IMR-90 (cell line): ENCODE data around the gene MAST3. TPM values are rescaled to one million over a fixed set of nuclear protein-coding genes. Genes with fewer than 3 reads are reported as not detected.

ENCODE experiments used
- ATAC-seq: fragments of 200-7000 bp; cut with Tn5 transposase; 2 replicates; pipeline ENCODE4 v1.9.1; 2020; ENCODE audit warnings: low read depth, mild to moderate bottlenecking, moderate library complexity
- BruUV-seq: library from RNA; stranded (reverse); fragments of 400-500 nt; replicated peaks from 2 replicates; lab custom pipeline; 2021; lab: Mats Ljungman, UMichigan
- CTCF ChIA-PET: fragments of 300-600 bp; formaldehyde crosslinking; extraction: SDS; loops from one replicate; lab custom pipeline; 2021; ENCODE audit warnings: antibody characterized with exemption; lab: Yijun Ruan, JAX
- POLR2A ChIA-PET: fragments of 300-600 bp; sonication (Branson Sonifier 250); formaldehyde crosslinking; loops from one replicate; lab custom pipeline; 2022; ENCODE audit warnings: antibody characterized with exemption; ENCODE audit not compliant: unreplicated experiment; lab: Charles Lee
- DNase-seq: peaks from one replicate; pipeline ENCODE4 v3.0.0; 2013
- H2AFZ ChIP-seq: replicated peaks from 2 replicates; pipeline ENCODE3; 2013; ENCODE audit warnings: low read length, mild to moderate bottlenecking; ENCODE audit not compliant: poor library complexity
- H2AK5ac ChIP-seq: 2 replicates; pipeline ENCODE4 v1.6.1; 2013; ENCODE audit warnings: low read depth, low read length, inconsistent platforms
- H2AK9ac ChIP-seq: replicated peaks from 2 replicates; pipeline ENCODE3; 2013; ENCODE audit warnings: mild to moderate bottlenecking, low read depth, low read length, moderate library complexity; ENCODE audit not compliant: poor library complexity
- H2BK120ac ChIP-seq: 2 replicates; pipeline ENCODE4 v1.6.1; 2013; ENCODE audit warnings: low read depth, low read length, inconsistent platforms
- H2BK15ac ChIP-seq: 3 replicates; pipeline ENCODE4 v1.6.1; 2013; ENCODE audit warnings: low read depth, low read length, inconsistent platforms
- H2BK20ac ChIP-seq: 2 replicates; pipeline ENCODE4 v1.6.1; 2013; ENCODE audit warnings: low read depth, mild to moderate bottlenecking, inconsistent platforms, low read length, moderate library complexity
- H2BK5ac ChIP-seq: 2 replicates; pipeline ENCODE4 v1.6.1; 2013; ENCODE audit warnings: mild to moderate bottlenecking, low read depth, low read length, inconsistent platforms; ENCODE audit not compliant: poor library complexity, severe bottlenecking
- H3K14ac ChIP-seq: replicated peaks from 2 replicates; pipeline ENCODE4 v1.6.1; 2013; ENCODE audit warnings: low read depth, low read length, inconsistent platforms
- H3K18ac ChIP-seq: 2 replicates; pipeline ENCODE4 v1.6.1; 2013; ENCODE audit warnings: low read depth, low read length, control low read depth
- H3K23ac ChIP-seq: 2 replicates; pipeline ENCODE4 v1.6.1; 2013; ENCODE audit warnings: low read depth, low read length, inconsistent platforms
- H3K27ac ChIP-seq: 2 replicates; pipeline ENCODE4 v1.5.1; 2013; ENCODE audit warnings: mild to moderate bottlenecking, control low read depth, low read length; ENCODE audit not compliant: insufficient read depth
- H3K27me3 ChIP-seq: 2 replicates; pipeline ENCODE4 v1.6.1; 2013; ENCODE audit warnings: low read length; ENCODE audit not compliant: control insufficient read depth, insufficient read depth
- H3K36me3 ChIP-seq: 2 replicates; pipeline ENCODE4 v1.6.1; 2013; ENCODE audit warnings: low read length, mixed read lengths; ENCODE audit not compliant: control insufficient read depth, insufficient read depth
- H3K4ac ChIP-seq: 2 replicates; pipeline ENCODE4 v1.6.1; 2013; ENCODE audit warnings: low read depth, low read length, inconsistent platforms
- H3K4me1 ChIP-seq: 2 replicates; pipeline ENCODE4 v1.6.1; 2013; ENCODE audit warnings: low read length, mixed read lengths; ENCODE audit not compliant: control insufficient read depth, insufficient read depth
- H3K4me2 ChIP-seq: 2 replicates; pipeline ENCODE4 v1.6.1; 2013; ENCODE audit warnings: low read depth, mild to moderate bottlenecking, control low read depth, low read length, moderate library complexity
- H3K4me3 ChIP-seq: 2 replicates; pipeline ENCODE4 v1.5.1; 2013; ENCODE audit warnings: low read depth, mild to moderate bottlenecking, control low read depth, low read length, moderate library complexity; ENCODE audit not compliant: insufficient read depth
- H3K56ac ChIP-seq: 2 replicates; pipeline ENCODE4 v1.6.1; 2013; ENCODE audit warnings: low read length, inconsistent platforms; ENCODE audit not compliant: insufficient read depth; ENCODE audit errors: extremely low read depth
- H3K79me1 ChIP-seq, 2 experiments: 2 replicates each; pipeline ENCODE4 v1.6.1; 2013; ENCODE audit warnings: low read length in 2 of 2, inconsistent platforms in 1 of 2, low read depth in 1 of 2
- H3K9ac ChIP-seq: 2 replicates; pipeline ENCODE4 v1.6.1; 2013; ENCODE audit warnings: low read depth, low read length, control low read depth
- H3K9me1 ChIP-seq: 2 replicates; pipeline ENCODE4 v1.6.1; 2013; ENCODE audit warnings: low read length, inconsistent platforms; ENCODE audit not compliant: insufficient read depth
- H3K9me3 ChIP-seq: 2 replicates; pipeline ENCODE4 v1.6.1; 2013; ENCODE audit warnings: low read length; ENCODE audit not compliant: control insufficient read depth, insufficient read depth
- H4K20me1 ChIP-seq: 2 replicates; pipeline ENCODE4 v1.6.1; 2013; ENCODE audit warnings: low read length, inconsistent platforms; ENCODE audit not compliant: insufficient read depth
- H4K5ac ChIP-seq: 2 replicates; pipeline ENCODE4 v1.6.1; 2013; ENCODE audit warnings: mild to moderate bottlenecking, low read depth, low read length, control low read depth
- H4K8ac ChIP-seq, 2 experiments: 2 replicates each; pipeline ENCODE4 v1.6.1; 2013; ENCODE audit warnings: low read depth in 2 of 2, low read length in 2 of 2, control low read depth in 1 of 2, inconsistent platforms in 1 of 2
- H4K91ac ChIP-seq: 2 replicates; pipeline ENCODE4 v1.6.1; 2013; ENCODE audit warnings: low read depth, low read length, inconsistent platforms; ENCODE audit not compliant: insufficient read depth
- BHLHE40 ChIP-seq: fragments of 150-350 bp; IDR thresholded peaks from 2 replicates; pipeline ENCODE4 v1.6.1; 2016; ENCODE audit warnings: mild to moderate bottlenecking, low read depth, low read length
- CHD1 ChIP-seq: IDR thresholded peaks from 2 replicates; pipeline ENCODE4 v1.6.1; 2012; ENCODE audit warnings: low read depth, low read length, improper control_type of control experiment
- CTCF ChIP-seq: conservative IDR thresholded peaks from 2 replicates; pipeline ENCODE4 v1.5.1; 2012; ENCODE audit warnings: mild to moderate bottlenecking, low read depth, low read length, improper control_type of control experiment
- MAFK ChIP-seq: IDR thresholded peaks from 2 replicates; pipeline ENCODE4 v1.6.1; 2012; ENCODE audit warnings: low read depth, low read length, improper control_type of control experiment
- MXI1 ChIP-seq: IDR thresholded peaks from 2 replicates; pipeline ENCODE4 v1.6.1; 2012; ENCODE audit warnings: low read depth, mild to moderate bottlenecking, low read length, moderate library complexity, borderline replicate concordance
- NFE2L2 ChIP-seq: fragments of 150-350 bp; IDR thresholded peaks from 2 replicates; pipeline ENCODE4 v1.6.1; 2016; ENCODE audit warnings: low read depth, mild to moderate bottlenecking, low read length
- RCOR1 ChIP-seq: IDR thresholded peaks from 2 replicates; pipeline ENCODE4 v1.6.1; 2012; ENCODE audit warnings: mild to moderate bottlenecking, low read length, improper control_type of control experiment; ENCODE audit not compliant: insufficient replicate concordance
- USF2 ChIP-seq: fragments of 150-350 bp; IDR thresholded peaks from 2 replicates; pipeline ENCODE4 v1.6.1; 2017; ENCODE audit warnings: mild to moderate bottlenecking, antibody characterized with exemption, low read length, low read depth
- WGBS, 2 experiments: methylation state at CpG; one replicate each; pipeline versions ENCODE4 v1.1.5 to v1.1.7; 2013; ENCODE audit warnings: missing lambda C conversion rate in 2 of 2; ENCODE audit not compliant: insufficient read length in 1 of 2; ENCODE audit errors: extremely low coverage in 2 of 2; 5-methylcytosine and 5-hydroxymethylcytosine counted together
- dilution Hi-C: fragments of 300-500 bp; cut with HindIII; formaldehyde crosslinking; loops from one replicate; pipeline ENCODE4 v1.14.3; 2018; ENCODE audit warnings: low sequenced_read_pairs; ENCODE audit not compliant: unreplicated experiment
- in situ Hi-C: fragments of 300-500 bp; cut with MboI; formaldehyde crosslinking; loops from 3 replicates; pipeline ENCODE4 v1.14.3; 2019; ENCODE audit warnings: low sequenced_read_pairs, inconsistent platforms, mixed read lengths
- intact Hi-C: fragments of 100-400 bp; cut with micrococcal nuclease; formaldehyde crosslinking; loops from 2 replicates; pipeline ENCODE4 v1.10.0; 2022
- polyA plus RNA-seq, 3 experiments: library from polyadenylated mRNA; depleted of rRNA; stranded (reverse); fragments of >200 nt; gene quantifications; 2 replicates each; pipeline ENCODE4 v1.2.3, GENCODE V29; 2012; ENCODE audit warnings: low replicate concordance in 1 of 3
- total RNA-seq: library from RNA; depleted of rRNA; stranded (reverse); fragments of >200 nt; gene quantifications from 2 replicates; pipeline ENCODE4 v1.2.3, GENCODE V29; 2012

MAST3 gene
- total and polyA plus RNA-seq, 2 of the 4 experiments (the other 2 are of a cell fraction), result 1.3 to 4.3 TPM

GRCh38 chr19:18118420-18119012 is 20.9 kb downstream of the MAST3 start:
- CTCF ChIA-PET, result no interaction called here
- no peaks in the 10 kb centered on the region for H3K27me3 ChIP-seq
- peak overlapping the region in 1 of 2 experiments; percentile 50; a peak in 1 of 4 replicates for H4K8ac ChIP-seq
- no peak overlapping the region for H2BK20ac ChIP-seq
- H3K23ac ChIP-seq, result peak overlapping the region; percentile 91
- peaks cover 2% of the 10 kb centered on the region; the same call in 1 of the 2 replicates for H4K20me1 ChIP-seq
- 69% methylated on average over 5 of the region's 14 CpGs; no CpG with 5 or more reads in 1 of the 2 experiments for WGBS, 2 experiments
- intact Hi-C loops (no loop called here), dilution Hi-C loops (no loop called here), in situ Hi-C loops (loop anchor here (10.0 kb wide), 1 partner anchor 296 kb away; the partner anchor contains the start of gene SSBP4)
- H2AFZ ChIP-seq, result peak overlapping the region; percentile 92
- H3K9me3 ChIP-seq, result no peaks in the 10 kb centered on the region
- peak overlapping the region; percentile 45; the same call in 1 of the 2 replicates for H2AK5ac ChIP-seq
- H3K56ac ChIP-seq, result no peak overlapping the region
- peak overlapping the region; percentile 61 for H3K4me3 ChIP-seq
- peak overlapping the region; percentile 8; the same call in 1 of the 2 replicates for H3K27ac ChIP-seq
- no peak overlapping the region for H2BK120ac ChIP-seq
- peaks cover 6 to 14% of the 10 kb centered on the region in 2 experiments; a peak in 2 of 4 replicates for H3K79me1 ChIP-seq
- peaks cover 17% of the 10 kb centered on the region for H3K36me3 ChIP-seq
- DNase-seq (no peak), ATAC-seq (no peak)
- TF ChIP-seq CHD1 (no peak), CTCF (no peak), MXI1 (no peak), USF2 (no peak), RCOR1 (peak; percentile 40), MAFK (no peak), BHLHE40 (no peak), NFE2L2 (no peak)
- no peak overlapping the region for H4K91ac ChIP-seq
- peak overlapping the region; percentile 80; the same call in 1 of the 2 replicates for H3K14ac ChIP-seq
- H2BK15ac ChIP-seq, result no peak overlapping the region
- H2AK9ac ChIP-seq, result peak overlapping the region; percentile 80
- H3K9me1 ChIP-seq, result peaks cover 6% of the 10 kb centered on the region; the same call in 1 of the 2 replicates
- peak overlapping the region; percentile 49; the same call in 1 of the 2 replicates for H3K4ac ChIP-seq
- H3K9ac ChIP-seq, result peak overlapping the region; percentile 47
- no TSS peak for BruUV-seq
- peak overlapping the region; percentile 80 for H3K4me2 ChIP-seq
- POLR2A ChIA-PET, result interaction anchor here (1.3 kb wide), 1 partner anchor 161 kb away, joined by 3 read pairs; no protein-coding TSS in a partner anchor
- H3K4me1 ChIP-seq, result peaks cover 13% of the 10 kb centered on the region
- H4K5ac ChIP-seq, result no peak overlapping the region
- H2BK5ac ChIP-seq, result no peak overlapping the region
- no peak overlapping the region for H3K18ac ChIP-seq
